Testis (tissue), 3 donors: ENCODE measurements around the gene CKM. TPM values are rescaled to one million over a fixed set of nuclear protein-coding genes. Genes with fewer than 3 reads are reported as not detected.

Experiments
- DNase-seq: peaks from one replicate; pipeline ENCODE4 v3.0.0-alpha.2; 2019
- H3K27ac ChIP-seq, 2 donors: fragments of 200-600 bp; sonication (generic); one replicate each; pipeline ENCODE4 v1.5.1; 2019
- H3K27me3 ChIP-seq: fragments of 200-600 bp; sonication (generic); one replicate; pipeline ENCODE4 v1.5.1; 2019
- H3K36me3 ChIP-seq: fragments of 200-600 bp; sonication (generic); one replicate; pipeline ENCODE4 v1.5.1; 2017; ENCODE audit warnings: low read depth; ENCODE audit errors: missing control alignments
- H3K4me1 ChIP-seq: fragments of 200-600 bp; sonication (generic); one replicate; pipeline ENCODE4 v1.5.1; 2019
- H3K4me3 ChIP-seq, 2 donors: fragments of 200-600 bp; sonication (generic); one replicate each; pipeline ENCODE4 v1.5.1; 2017 to 2019
- H3K9me3 ChIP-seq: fragments of 200-600 bp; sonication (generic); one replicate; pipeline ENCODE4 v1.5.1; 2017
- POLR2A ChIP-seq: fragments of 450-650 bp; IDR thresholded peaks from one replicate; pipeline ENCODE4 v1.6.1; 2017; ENCODE audit warnings: antibody characterized with exemption, mild to moderate bottlenecking, moderate library complexity
- WGBS, 2 donors: methylation state at CpG; one replicate each; pipeline ENCODE4 v1.1.5; 2018; 5-methylcytosine and 5-hydroxymethylcytosine counted together
- intact Hi-C: fragments of 100-400 bp; cut with DNase I; formaldehyde crosslinking; loops from one replicate; pipeline ENCODE4 v1.15.1; 2023; ENCODE audit warnings: low total_unique reads
- polyA plus RNA-seq: library from polyadenylated mRNA; stranded (reverse); fragments of 350-450 nt; fragmentation: Illumina TruSeq; extraction: RNeasy Lipid Tissue Mini Kit (QIAGEN cat#74804); gene quantifications from one replicate; pipeline ENCODE4 v1.2.3, GENCODE V29; 2014; ENCODE audit warnings: low read depth, low replicate concordance; ENCODE audit not compliant: insufficient read depth
- total RNA-seq, 2 donors: library from RNA; depleted of rRNA; stranded (reverse); fragments of >200 nt; gene quantifications; one replicate each; pipeline ENCODE4 v1.2.3, GENCODE V29; 2016
- TF ChIP-seq, protein P1 (sequence below), 3 experiments: fragments of 450-650 bp in 2 of 3; fragments of 200-600 bp in 1 of 3; sonication (generic) in 1 of 3; IDR thresholded peaks; one replicate each; pipeline ENCODE4 v1.5.1; 2016 to 2019; ENCODE audit warnings: antibody characterized with exemption in 3 of 3, mild to moderate bottlenecking in 2 of 3, moderate library complexity in 1 of 3

The CKM gene
- total and polyA plus RNA-seq, 3 donors from 2014 or later: 16.5 to 61.1 (median 22.4) TPM

DNA sequence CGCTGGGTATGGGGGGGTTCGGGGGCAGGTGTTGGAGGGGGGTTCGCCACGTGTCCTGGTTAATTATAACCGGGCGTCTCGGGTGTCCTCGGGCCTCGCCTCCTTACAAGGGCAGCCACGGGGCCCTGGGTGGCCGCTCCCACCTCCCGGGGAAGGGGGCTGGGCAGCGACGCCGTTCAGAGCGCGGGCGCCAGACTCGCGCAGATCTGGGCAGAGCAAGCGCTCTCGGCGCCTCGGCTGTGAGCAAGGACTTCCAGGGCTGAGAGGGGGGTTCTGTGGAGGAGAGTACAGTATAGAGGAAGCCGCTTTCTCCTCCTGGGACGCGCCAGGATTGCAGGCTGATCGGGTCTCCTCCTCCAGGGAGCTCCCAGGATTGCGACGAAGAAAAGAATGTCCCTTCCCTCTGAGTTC lies 1.0 kb upstream of the CKM start:
- 1 to 4% methylated on average over 14 to 29 of the region's 30 CpGs for WGBS, 2 donors
- peak overlapping the region in 1 of 2 donors; percentile 31 for H3K4me3 ChIP-seq
- H3K4me1 ChIP-seq: peaks cover 24% of the 10 kb centered on the region
- H3K36me3 ChIP-seq: no peaks in the 10 kb centered on the region
- intact Hi-C loops: no loop called here
- no peaks in the 10 kb centered on the region for H3K27me3 ChIP-seq
- H3K27ac ChIP-seq: no peak overlapping the region
- no peak for DNase-seq
- TF ChIP-seq, protein P1, sequence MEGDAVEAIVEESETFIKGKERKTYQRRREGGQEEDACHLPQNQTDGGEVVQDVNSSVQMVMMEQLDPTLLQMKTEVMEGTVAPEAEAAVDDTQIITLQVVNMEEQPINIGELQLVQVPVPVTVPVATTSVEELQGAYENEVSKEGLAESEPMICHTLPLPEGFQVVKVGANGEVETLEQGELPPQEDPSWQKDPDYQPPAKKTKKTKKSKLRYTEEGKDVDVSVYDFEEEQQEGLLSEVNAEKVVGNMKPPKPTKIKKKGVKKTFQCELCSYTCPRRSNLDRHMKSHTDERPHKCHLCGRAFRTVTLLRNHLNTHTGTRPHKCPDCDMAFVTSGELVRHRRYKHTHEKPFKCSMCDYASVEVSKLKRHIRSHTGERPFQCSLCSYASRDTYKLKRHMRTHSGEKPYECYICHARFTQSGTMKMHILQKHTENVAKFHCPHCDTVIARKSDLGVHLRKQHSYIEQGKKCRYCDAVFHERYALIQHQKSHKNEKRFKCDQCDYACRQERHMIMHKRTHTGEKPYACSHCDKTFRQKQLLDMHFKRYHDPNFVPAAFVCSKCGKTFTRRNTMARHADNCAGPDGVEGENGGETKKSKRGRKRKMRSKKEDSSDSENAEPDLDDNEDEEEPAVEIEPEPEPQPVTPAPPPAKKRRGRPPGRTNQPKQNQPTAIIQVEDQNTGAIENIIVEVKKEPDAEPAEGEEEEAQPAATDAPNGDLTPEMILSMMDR (IDR thresholded peaks at IDR 0.05): no peak
- TF ChIP-seq POLR2A: no peak
- H3K9me3 ChIP-seq: no peaks in the 10 kb centered on the region

DNA sequence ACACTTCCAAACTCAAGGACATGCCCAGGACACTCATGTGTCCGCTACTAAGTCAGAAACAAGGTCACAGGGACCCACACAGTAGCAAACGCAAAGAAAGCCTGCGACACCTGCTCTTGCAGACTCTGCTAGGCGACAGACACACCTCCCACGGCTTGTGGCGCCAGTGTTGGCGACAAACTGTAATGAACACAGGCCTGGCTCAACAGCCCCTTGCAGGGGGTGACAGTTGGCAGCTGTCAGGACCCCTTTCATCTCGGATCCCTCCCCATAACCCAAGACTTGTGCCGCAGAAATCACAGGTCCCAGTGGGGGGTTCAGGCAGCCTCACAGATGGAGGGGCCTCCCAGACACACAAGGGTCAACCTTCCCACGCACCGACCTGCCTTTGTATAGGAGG lies 364 bp downstream of the CKM start:
- Histone ChIP-seq H3K36me3 (no peaks in the 10 kb centered on the region), H3K4me1 (peaks cover 24% of the 10 kb centered on the region), H3K27ac (no peak overlapping the region), H3K9me3 (no peaks in the 10 kb centered on the region), H3K27me3 (no peaks in the 10 kb centered on the region), H3K4me3 (no peak overlapping the region)
- 57 to 67% methylated on average over 8 to 11 of the region's 11 CpGs for WGBS, 2 donors
- no peak for DNase-seq
- intact Hi-C loops: no loop called here
- TF ChIP-seq POLR2A: no peak
- TF ChIP-seq, protein P1 (IDR thresholded peaks at IDR 0.05): no peak

DNA sequence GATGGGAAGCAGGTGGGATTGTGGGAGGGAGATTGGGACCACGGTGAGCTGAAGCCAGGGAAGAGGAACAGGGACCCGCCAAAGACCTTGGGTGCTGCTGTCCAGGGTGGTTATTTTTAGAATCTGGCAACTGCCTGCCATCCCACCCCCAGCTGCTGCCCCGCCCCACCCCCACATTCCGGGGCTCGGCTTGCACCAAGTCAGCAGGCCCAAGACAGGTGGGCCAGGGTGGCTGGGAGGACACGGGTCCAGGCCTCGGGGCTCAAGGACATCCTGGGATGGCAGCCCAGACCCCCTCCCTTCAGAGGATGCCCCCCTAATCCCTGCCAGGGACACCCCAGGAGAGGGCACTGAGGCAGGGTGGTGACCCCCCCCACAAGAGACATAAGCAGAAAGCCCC lies 827 bp downstream of the CKM start:
- Histone ChIP-seq H3K27me3 (no peaks in the 10 kb centered on the region), H3K9me3 (no peaks in the 10 kb centered on the region), H3K4me1 (peaks cover 24% of the 10 kb centered on the region), H3K36me3 (no peaks in the 10 kb centered on the region), H3K4me3 (no peak overlapping the region), H3K27ac (no peak overlapping the region)
- intact Hi-C loops: no loop called here
- DNase-seq: no peak
- 34 to 46% methylated on average over 4 to 7 of the region's 7 CpGs for WGBS, 2 donors
- TF ChIP-seq, protein P1 (IDR thresholded peaks at IDR 0.05): no peak
- no peak for TF ChIP-seq POLR2A

DNA sequence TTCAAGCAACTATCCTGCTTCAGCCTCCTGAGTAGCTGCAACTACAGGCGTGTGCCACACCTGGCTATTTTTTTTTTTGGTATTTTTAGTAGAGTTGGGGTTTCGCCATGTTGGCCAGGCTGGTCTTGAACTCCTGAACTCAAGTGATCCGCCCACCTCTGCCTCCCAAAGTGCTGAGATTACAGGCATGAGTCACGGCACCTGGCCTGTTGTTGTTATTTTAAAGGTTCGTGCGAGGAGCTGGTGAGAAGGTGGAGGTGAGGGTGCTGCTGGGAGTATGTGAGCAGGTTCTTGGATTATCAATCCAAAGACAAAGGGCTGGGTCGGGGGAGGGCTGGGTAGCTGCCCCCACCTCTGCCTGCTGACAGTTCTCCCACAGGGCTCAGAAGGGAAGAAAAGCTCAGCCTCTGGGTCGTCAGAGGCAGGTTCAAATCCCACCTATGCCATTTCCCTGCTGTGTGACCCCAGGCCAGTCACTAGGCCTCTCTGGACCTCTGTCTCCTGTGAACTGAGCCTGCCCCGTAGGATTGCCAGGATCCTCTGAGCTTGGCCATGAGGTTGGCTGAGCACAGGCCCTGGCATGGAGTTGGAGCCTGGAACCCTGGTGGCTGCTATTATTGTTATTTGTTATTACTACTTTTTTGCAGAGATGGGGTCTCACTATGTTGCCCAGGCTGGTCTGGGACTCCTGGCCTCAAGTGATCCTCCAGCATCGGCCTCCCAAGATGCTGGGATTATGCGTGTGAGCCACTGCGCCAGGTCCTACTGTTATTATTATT lies 1.5 kb downstream of the CKM start:
- peaks cover 24% of the 10 kb centered on the region for H3K4me1 ChIP-seq
- 70 to 72% methylated on average over 11 to 12 of the region's 12 CpGs for WGBS, 2 donors
- no peaks in the 10 kb centered on the region for H3K36me3 ChIP-seq
- DNase-seq: no peak
- H3K27me3 ChIP-seq: no peaks in the 10 kb centered on the region
- H3K27ac ChIP-seq: no peak overlapping the region
- H3K9me3 ChIP-seq: no peaks in the 10 kb centered on the region
- no peak overlapping the region for H3K4me3 ChIP-seq
- TF ChIP-seq, protein P1 (IDR thresholded peaks at IDR 0.05): no peak
- TF ChIP-seq POLR2A: no peak
- intact Hi-C loops: no loop called here

DNA sequence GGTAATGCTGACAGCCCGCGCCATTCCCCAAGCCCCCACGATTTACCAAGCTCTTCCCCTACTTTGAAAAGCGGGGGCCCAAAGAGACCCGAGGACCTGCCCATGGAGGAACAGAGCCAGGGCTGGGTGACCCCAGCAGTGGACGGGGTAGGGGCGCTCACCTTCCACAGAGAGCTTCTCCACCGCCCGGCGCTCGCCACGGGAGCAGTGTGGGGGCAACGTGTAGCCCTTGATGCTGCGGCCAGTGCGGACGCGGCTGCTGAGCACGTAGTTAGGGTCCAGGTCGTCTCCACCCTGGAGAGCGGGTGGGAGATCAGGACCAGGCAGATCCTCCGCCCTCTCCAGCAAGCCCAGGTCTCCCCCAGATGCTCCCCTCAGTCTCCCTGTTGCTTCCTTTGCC lies 7.4 kb downstream of the CKM start:
- intact Hi-C loops: no loop called here

More for the DNA sequence above, 7.4 kb downstream of the CKM start:
- 69 to 80% methylated on average over 21 of the region's 21 CpGs for WGBS, 2 donors
- H3K27me3 ChIP-seq: no peaks in the 10 kb centered on the region
- no peak for DNase-seq
- H3K4me1 ChIP-seq: no peaks in the 10 kb centered on the region
- no peak overlapping the region for H3K27ac ChIP-seq
- H3K4me3 ChIP-seq: no peak overlapping the region
- no peaks in the 10 kb centered on the region for H3K9me3 ChIP-seq
- no peaks in the 10 kb centered on the region for H3K36me3 ChIP-seq
- TF ChIP-seq, protein P1 (IDR thresholded peaks at IDR 0.05): no peak
- no peak for TF ChIP-seq POLR2A
